Kidney capillary endothelial cell (primary cell): ENCODE results near the gene KRTAP6-1.

Experiments used
- DNase-seq: peaks from one replicate; pipeline ENCODE4 v3.0.0-alpha.2; 2018; ENCODE audit warnings: low spot score

Gene KRTAP6-1

GRCh38 chr21:30577766-30578165 is 36.0 kb downstream of the KRTAP6-1 start:
- DNase-seq = no peak

- DNase-seq = no peak
These were observed 46.1 kb downstream of the KRTAP6-1 start for GRCh38 chr21:30567617-30568016.

- DNase-seq = no peak
These were observed 50.1 kb downstream of the KRTAP6-1 start for GRCh38 chr21:30563630-30564029.
